Bronchial epithelial cell (primary cell): Measurements from ENCODE around the gene ITGAL. TPM values are rescaled to one million over a fixed set of nuclear protein-coding genes. Genes with fewer than 3 reads are reported as not detected.

Source experiments
- DNase-seq: peaks from one replicate; pipeline ENCODE4 v3.0.0-alpha.2; 2010; ENCODE audit warnings: low read depth
- FAIRE-seq: peaks from 2 replicates; lab custom pipeline; 2011; peaks lifted over from hg19 to GRCh38; lab: Jason Lieb, UNC
- H3K27me3 ChIP-seq: 2 replicates; pipeline ENCODE4 v1.5.1; 2011; ENCODE audit warnings: low read length; ENCODE audit not compliant: control insufficient read depth, insufficient read depth
- H3K36me3 ChIP-seq: 2 replicates; pipeline ENCODE4 v1.5.1; 2011; ENCODE audit warnings: low read length; ENCODE audit not compliant: control insufficient read depth, insufficient read depth
- H3K4me3 ChIP-seq: 2 replicates; pipeline ENCODE4 v1.5.1; 2011; ENCODE audit warnings: mild to moderate bottlenecking, low read depth, low read length, control low read depth
- total RNA-seq: library from RNA; depleted of rRNA; stranded (reverse); fragments of >200 nt; gene quantifications from 2 replicates; pipeline ENCODE4 v1.2.1, GENCODE V29; 2014
- TF ChIP-seq, protein P1 (sequence below): IDR thresholded peaks from 2 replicates; pipeline ENCODE4 v1.5.1; 2011; ENCODE audit warnings: mild to moderate bottlenecking, moderate library complexity, low read length, control low read depth, inconsistent platforms; ENCODE audit not compliant: insufficient read depth, severe bottlenecking

The ITGAL gene
- total RNA-seq, 1 donor from 2014 or later, result not detected

GRCh38 chr16:30559690-30560089 is 87.1 kb downstream of the ITGAL start:
- peaks cover 5% of the 10 kb centered on the region for H3K36me3 ChIP-seq
- TF ChIP-seq, protein P1, sequence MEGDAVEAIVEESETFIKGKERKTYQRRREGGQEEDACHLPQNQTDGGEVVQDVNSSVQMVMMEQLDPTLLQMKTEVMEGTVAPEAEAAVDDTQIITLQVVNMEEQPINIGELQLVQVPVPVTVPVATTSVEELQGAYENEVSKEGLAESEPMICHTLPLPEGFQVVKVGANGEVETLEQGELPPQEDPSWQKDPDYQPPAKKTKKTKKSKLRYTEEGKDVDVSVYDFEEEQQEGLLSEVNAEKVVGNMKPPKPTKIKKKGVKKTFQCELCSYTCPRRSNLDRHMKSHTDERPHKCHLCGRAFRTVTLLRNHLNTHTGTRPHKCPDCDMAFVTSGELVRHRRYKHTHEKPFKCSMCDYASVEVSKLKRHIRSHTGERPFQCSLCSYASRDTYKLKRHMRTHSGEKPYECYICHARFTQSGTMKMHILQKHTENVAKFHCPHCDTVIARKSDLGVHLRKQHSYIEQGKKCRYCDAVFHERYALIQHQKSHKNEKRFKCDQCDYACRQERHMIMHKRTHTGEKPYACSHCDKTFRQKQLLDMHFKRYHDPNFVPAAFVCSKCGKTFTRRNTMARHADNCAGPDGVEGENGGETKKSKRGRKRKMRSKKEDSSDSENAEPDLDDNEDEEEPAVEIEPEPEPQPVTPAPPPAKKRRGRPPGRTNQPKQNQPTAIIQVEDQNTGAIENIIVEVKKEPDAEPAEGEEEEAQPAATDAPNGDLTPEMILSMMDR, result no peak
- no peak for FAIRE-seq
- DNase-seq, result no peak
- H3K27me3 ChIP-seq, result no peaks in the 10 kb centered on the region
- H3K4me3 ChIP-seq, result no peak overlapping the region

- TF ChIP-seq, protein P1, result no peak
- Histone ChIP-seq H3K36me3 (no peaks in the 10 kb centered on the region), H3K27me3 (no peaks in the 10 kb centered on the region), H3K4me3 (peak overlapping the region; percentile 36)
- FAIRE-seq (no peak), DNase-seq (no peak)
Measured at GRCh38 chr16:30561089-30561816, 88.7 kb downstream of the ITGAL start.

- no peaks in the 10 kb centered on the region for H3K27me3 ChIP-seq
- no peak overlapping the region for H3K4me3 ChIP-seq
- no peak for DNase-seq
- no peak for FAIRE-seq
- TF ChIP-seq, protein P1, result no peak
- H3K36me3 ChIP-seq, result no peaks in the 10 kb centered on the region
Measured at GRCh38 chr16:30562021-30562420, 89.5 kb downstream of the ITGAL start.

- Histone ChIP-seq H3K27me3 (no peaks in the 10 kb centered on the region), H3K4me3 (no peak overlapping the region), H3K36me3 (no peaks in the 10 kb centered on the region)
- FAIRE-seq (no peak), DNase-seq (no peak)
- TF ChIP-seq, protein P1, result no peak
Measured at GRCh38 chr16:30565526-30565925, 93.0 kb downstream of the ITGAL start.

- TF ChIP-seq, protein P1, result no peak
- Histone ChIP-seq H3K36me3 (no peaks in the 10 kb centered on the region), H3K27me3 (no peaks in the 10 kb centered on the region), H3K4me3 (no peak overlapping the region)
- DNase-seq (no peak), FAIRE-seq (no peak)
Measured at GRCh38 chr16:30565984-30566383, 93.4 kb downstream of the ITGAL start.

DNA sequence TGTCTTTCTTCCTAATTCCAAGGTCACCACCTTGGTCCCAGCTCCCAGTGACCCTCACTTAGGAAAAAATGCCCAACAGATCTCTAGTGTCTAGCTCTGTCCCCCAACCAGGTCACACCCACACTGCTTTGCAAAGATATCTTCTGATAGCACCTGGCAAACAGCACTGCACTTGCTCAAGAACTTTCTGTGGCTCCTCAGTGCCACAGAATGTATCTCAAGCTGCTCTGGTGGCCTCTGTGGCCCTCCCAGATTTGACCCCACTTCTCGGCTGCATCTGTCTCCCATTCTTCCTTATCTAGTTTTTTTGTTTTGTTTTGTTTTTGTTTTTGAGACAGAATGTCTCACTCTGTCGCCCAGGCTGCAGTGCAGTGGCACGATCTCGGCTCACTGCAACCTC is 94.0 kb downstream of the ITGAL start:
- H3K4me3 ChIP-seq, result no peak overlapping the region
- FAIRE-seq (no peak), DNase-seq (no peak)
- no peaks in the 10 kb centered on the region for H3K27me3 ChIP-seq
- no peaks in the 10 kb centered on the region for H3K36me3 ChIP-seq
- TF ChIP-seq, protein P1, result no peak
